H1 (cell line): ENCODE data around the gene CELF5. TPM values are rescaled to one million over a fixed set of nuclear protein-coding genes. Genes with fewer than 3 reads are reported as not detected.

Experiments used
- ASH2L ChIP-seq: fragments of 200-600, 300-600 bp; sonication (generic); IDR thresholded peaks from one replicate; pipeline ENCODE4 v1.7.1; 2017; ENCODE audit warnings: low read length
- BACH1 ChIP-seq: IDR thresholded peaks from 2 replicates; pipeline ENCODE4 v1.6.1; 2012; ENCODE audit warnings: low read length, improper control_type of control experiment
- CHD1 ChIP-seq: IDR thresholded peaks from 2 replicates; pipeline ENCODE4 v1.6.1; 2012; ENCODE audit warnings: low read depth, low read length, improper control_type of control experiment
- CREB1 ChIP-seq: IDR thresholded peaks from 2 replicates; pipeline ENCODE4 v1.6.1; 2012; ENCODE audit warnings: inconsistent platforms
- NRF1 ChIP-seq: IDR thresholded peaks from 2 replicates; pipeline ENCODE4 v1.6.1; 2011; ENCODE audit warnings: mild to moderate bottlenecking, low read depth, low read length, improper control_type of control experiment
- RXRA ChIP-seq: IDR thresholded peaks from 2 replicates; pipeline ENCODE4 v1.6.1; 2011; ENCODE audit warnings: low read depth, mild to moderate bottlenecking, low read length, moderate library complexity; ENCODE audit not compliant: insufficient read depth
- polyA plus RNA-seq, 7 experiments: library from polyadenylated mRNA; depleted of rRNA in 3 of 7; stranded (reverse) in 5 of 7; unstranded in 2 of 7; fragments of >200 nt in 5 of 7; fragments of 200-250 nt in 2 of 7; gene quantifications; 1 replicate in 5 of 7; 2 replicates in 1 of 7; 4 replicates in 1 of 7; pipeline versions ENCODE4 v1.2.1 to v1.2.3, GENCODE V29; 2011 to 2013; ENCODE audit warnings: missing spikeins in 2 of 7, mixed read lengths in 2 of 7
- total RNA-seq: library from RNA; stranded (reverse); fragmentation: NEBNext Ultra II Directional; extraction: Animal tissue kit (Norgen Biotek cat#: 25700); gene quantifications from 2 replicates; pipeline ENCODE4 v1.2.1, GENCODE V29; 2021

CELF5 gene
- total and polyA plus RNA-seq, 2 of the 8 experiments (the other 6 are each of a cell fraction or from before 2014, with no cell fraction given) = 9.8 to 15.0 TPM

GRCh38 chr19:3231288-3231687 is 6.8 kb downstream of the CELF5 start (continued):
- TF ChIP-seq NRF1 = no peak
- no peak for TF ChIP-seq ASH2L
- no peak for TF ChIP-seq CHD1
- TF ChIP-seq RXRA = no peak
- TF ChIP-seq CREB1 = no peak
- TF ChIP-seq BACH1 = no peak
